Suprapubic skin (tissue), 4 donors: Measurements from ENCODE around the gene TYW1.
"Not testable (repeated sequence)": the region's sequence is repeated elsewhere in the genome, so short reads cannot be mapped to it uniquely, and the experiment has no call there.

Source experiments
- POLR2A ChIP-seq, 2 donors: fragments of 450-650 bp; IDR thresholded peaks; one replicate each; pipeline ENCODE4 v1.6.1; 2017; ENCODE audit warnings: antibody characterized with exemption in 2 of 2, mild to moderate bottlenecking in 2 of 2, moderate library complexity in 2 of 2
- POLR2AphosphoS5 ChIP-seq, 3 donors: sonication (generic); formaldehyde crosslinking; IDR thresholded peaks; one replicate each; pipeline ENCODE4 v1.6.1; 2017; ENCODE audit warnings: antibody characterized with exemption in 3 of 3
- TF ChIP-seq, protein P1 (sequence below), 2 donors: fragments of 200-600 bp in 1 of 2; fragments of 450-650 bp in 1 of 2; sonication (generic) in 1 of 2; IDR thresholded peaks; one replicate each; pipeline ENCODE4 v1.5.1; 2016 to 2019; ENCODE audit warnings: antibody characterized with exemption in 2 of 2, mild to moderate bottlenecking in 1 of 2, moderate library complexity in 1 of 2

DNA sequence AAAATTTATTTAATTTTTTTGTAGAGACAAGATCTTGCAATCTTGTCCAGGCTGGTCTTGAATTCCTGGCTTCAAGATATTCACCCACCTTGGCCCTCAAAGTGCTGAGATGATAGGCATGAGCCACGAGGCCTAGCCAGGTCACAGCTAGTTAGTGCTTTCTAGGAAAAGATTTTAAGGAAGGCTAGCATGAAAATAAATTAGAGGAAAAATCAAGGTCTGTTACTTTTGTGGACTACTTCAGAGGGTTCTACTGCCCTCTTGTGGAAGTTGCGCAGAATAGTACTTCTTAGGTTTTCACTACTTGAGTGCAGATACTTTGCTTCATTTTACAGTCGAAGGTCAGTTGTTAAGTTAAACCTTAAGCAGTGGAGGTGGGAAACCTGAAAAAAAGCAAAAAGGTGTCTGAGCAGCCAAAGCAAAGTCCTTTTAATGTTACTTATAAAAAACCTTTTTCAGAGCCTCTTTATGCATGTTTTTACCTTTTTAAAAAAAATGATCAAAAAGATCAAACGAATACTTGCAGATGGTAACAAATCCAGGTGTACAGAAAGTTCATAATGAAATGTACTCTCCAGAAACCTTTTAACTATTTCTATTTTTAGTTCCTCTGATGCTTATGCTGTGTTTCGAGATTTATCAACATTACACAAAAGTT is 4.1 kb downstream of the TYW1 start:
- TF ChIP-seq, protein P1, sequence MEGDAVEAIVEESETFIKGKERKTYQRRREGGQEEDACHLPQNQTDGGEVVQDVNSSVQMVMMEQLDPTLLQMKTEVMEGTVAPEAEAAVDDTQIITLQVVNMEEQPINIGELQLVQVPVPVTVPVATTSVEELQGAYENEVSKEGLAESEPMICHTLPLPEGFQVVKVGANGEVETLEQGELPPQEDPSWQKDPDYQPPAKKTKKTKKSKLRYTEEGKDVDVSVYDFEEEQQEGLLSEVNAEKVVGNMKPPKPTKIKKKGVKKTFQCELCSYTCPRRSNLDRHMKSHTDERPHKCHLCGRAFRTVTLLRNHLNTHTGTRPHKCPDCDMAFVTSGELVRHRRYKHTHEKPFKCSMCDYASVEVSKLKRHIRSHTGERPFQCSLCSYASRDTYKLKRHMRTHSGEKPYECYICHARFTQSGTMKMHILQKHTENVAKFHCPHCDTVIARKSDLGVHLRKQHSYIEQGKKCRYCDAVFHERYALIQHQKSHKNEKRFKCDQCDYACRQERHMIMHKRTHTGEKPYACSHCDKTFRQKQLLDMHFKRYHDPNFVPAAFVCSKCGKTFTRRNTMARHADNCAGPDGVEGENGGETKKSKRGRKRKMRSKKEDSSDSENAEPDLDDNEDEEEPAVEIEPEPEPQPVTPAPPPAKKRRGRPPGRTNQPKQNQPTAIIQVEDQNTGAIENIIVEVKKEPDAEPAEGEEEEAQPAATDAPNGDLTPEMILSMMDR (IDR thresholded peaks at IDR 0.05), result peak in 1 of 2 donors; percentile 37
- not testable (repeated sequence) for TF ChIP-seq POLR2AphosphoS5, POLR2A (IDR thresholded peaks at IDR 0.05)
